SJSA1 (cell line): Measurements from ENCODE around the gene PCED1B. TPM values are rescaled to one million over a fixed set of nuclear protein-coding genes. Genes with fewer than 3 reads are reported as not detected.
A peak's percentile ranks its signal among the peaks of the same experiment; 100 is the strongest.

Source experiments
- DNase-seq, 2 experiments: peaks; one replicate each; pipeline ENCODE4 v3.0.0-alpha.2; 2015 to 2020; ENCODE audit warnings: low spot score in 2 of 2, low read depth in 1 of 2
- H3K27ac ChIP-seq: fragments of 250-450 bp; sonication (Bioruptor Pico); 2 replicates; pipeline ENCODE4 v1.5.1; 2020; ENCODE audit warnings: mild to moderate bottlenecking, moderate library complexity
- H3K27me3 ChIP-seq: fragments of 250-450 bp; sonication (Bioruptor Pico); replicated peaks from 2 replicates; pipeline ENCODE4 v1.5.1; 2020; ENCODE audit warnings: mild to moderate bottlenecking, moderate library complexity
- H3K36me3 ChIP-seq: fragments of 250-450 bp; sonication (Bioruptor Pico); 2 replicates; pipeline ENCODE4 v1.5.1; 2020; ENCODE audit warnings: mild to moderate bottlenecking
- H3K4me1 ChIP-seq: fragments of 250-450 bp; sonication (Bioruptor Pico); replicated peaks from 2 replicates; pipeline ENCODE4 v1.6.1; 2021; ENCODE audit warnings: mild to moderate bottlenecking
- H3K4me3 ChIP-seq: fragments of 250-450 bp; sonication (Bioruptor Pico); 2 replicates; pipeline ENCODE4 v1.5.1; 2020; ENCODE audit warnings: mild to moderate bottlenecking
- H3K9me3 ChIP-seq: fragments of 250-450 bp; sonication (Bioruptor Pico); replicated peaks from 2 replicates; pipeline ENCODE4 v1.5.1; 2020; ENCODE audit warnings: mild to moderate bottlenecking
- total RNA-seq: library from RNA; depleted of rRNA; stranded (reverse); fragments of >200 nt; shearing (Covaris generic); gene quantifications from 2 replicates; pipeline ENCODE4 v1.2.3, GENCODE V29; 2014

PCED1B gene
- total RNA-seq, 1 experiment from 2014 or later: 0.39 TPM

DNA sequence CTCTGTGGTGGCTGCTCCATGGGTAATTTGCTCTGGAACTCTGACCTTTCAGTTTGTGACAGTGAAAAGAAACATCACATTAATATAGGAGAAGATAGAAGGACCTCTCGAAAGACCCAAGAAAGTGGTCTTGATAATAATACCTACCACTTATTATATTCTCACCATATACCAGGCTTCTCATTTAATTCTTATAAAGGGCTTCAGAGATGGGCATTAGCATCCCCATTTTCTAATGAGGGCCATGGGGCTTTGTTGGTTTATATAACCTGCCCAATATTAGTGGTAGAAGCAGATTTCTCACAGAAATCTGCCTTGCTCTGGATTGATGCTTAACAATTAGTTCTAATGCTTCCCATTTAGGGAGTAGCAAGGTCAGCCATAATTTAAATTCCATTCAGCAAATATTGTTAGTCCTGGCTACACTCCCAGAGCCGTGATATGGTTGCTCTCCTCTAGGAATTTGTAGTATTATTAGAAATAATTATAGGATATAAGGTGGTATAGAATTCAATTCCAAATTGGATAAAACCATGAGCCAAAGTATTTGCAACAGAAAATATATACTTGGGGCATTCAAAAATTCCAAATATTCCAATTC, 7.8 kb downstream of the PCED1B start:
- Histone ChIP-seq H3K4me1 (peaks cover 66% of the 10 kb centered on the region), H3K4me3 (no peak overlapping the region), H3K9me3 (no peaks in the 10 kb centered on the region), H3K36me3 (no peaks in the 10 kb centered on the region), H3K27me3 (no peaks in the 10 kb centered on the region), H3K27ac (0 out of 2 replicates have a peak overlapping the region, but pooled peaks have one; percentile 61)
- DNase-seq: no peak

DNA sequence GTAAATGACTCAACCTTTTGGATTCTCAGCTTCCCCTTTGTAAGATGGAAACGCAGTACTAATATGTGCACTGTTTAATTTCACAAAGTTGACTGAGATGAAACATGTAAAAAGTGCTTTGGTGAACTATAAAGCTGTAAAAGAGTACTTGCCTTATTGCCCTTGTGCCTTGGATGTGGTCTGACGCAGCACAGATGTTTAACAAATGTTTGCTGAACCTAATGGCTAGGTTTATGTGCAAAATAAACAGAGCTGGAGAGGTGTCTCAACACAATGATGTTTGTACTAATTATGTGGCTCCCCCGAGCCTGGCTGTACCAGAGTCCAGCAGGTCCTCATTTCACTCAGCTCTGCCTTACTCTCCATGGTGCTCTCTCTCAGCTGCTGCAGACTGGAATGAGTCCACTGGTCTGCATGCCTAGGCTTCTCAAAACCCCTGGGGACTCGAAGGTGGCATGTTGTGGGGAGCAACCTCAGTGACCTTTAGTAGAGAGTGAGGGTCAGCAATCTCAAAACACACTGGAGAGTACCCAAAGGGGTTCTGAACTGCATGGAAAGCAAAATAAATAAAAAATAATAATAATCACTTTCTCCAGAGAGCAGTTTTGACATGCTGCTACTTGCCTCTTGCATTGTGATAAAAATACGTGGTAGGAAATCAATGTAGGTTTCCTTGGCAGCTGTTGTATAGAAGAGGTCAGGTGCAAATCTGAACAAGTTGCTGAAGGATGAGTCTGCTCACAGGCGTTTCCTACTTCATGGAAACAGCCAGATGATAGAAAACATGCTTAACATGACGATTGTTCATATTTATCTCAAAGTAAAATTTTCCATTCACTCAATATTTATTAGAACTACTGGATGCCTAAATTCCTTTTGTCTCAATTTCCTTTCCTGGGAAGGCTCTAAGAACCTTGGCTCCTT, 8.9 kb downstream of the PCED1B start:
- Histone ChIP-seq H3K4me1 (peaks cover 55% of the 10 kb centered on the region), H3K36me3 (no peaks in the 10 kb centered on the region), H3K27ac (no peak overlapping the region), H3K4me3 (no peak overlapping the region), H3K9me3 (no peaks in the 10 kb centered on the region), H3K27me3 (no peaks in the 10 kb centered on the region)
- peak in 1 of 2 experiments; percentile 14 for DNase-seq

DNA sequence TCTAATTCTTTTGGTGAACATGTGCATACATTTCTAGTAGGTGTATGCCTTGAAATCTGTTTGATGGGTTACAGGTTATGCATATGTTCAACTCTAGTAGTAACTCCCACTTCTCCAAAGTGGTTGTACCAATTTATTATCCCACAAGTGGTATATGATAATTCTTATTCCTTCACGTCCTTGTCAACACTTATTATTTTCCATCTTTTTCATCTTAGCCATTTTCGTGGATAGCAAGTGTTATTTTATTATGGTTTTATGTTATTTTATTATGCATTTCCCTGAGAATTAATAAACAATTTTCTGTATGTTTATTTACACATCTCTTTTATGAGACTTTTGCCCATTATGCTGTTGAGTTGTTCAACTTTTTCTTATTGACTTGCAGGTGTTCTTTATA, 11.6 kb downstream of the PCED1B start:
- Histone ChIP-seq H3K4me1 (peaks cover 39% of the 10 kb centered on the region), H3K36me3 (no peaks in the 10 kb centered on the region), H3K9me3 (no peaks in the 10 kb centered on the region), H3K27me3 (no peaks in the 10 kb centered on the region), H3K27ac (no peak overlapping the region), H3K4me3 (no peak overlapping the region)
- DNase-seq: no peak

DNA sequence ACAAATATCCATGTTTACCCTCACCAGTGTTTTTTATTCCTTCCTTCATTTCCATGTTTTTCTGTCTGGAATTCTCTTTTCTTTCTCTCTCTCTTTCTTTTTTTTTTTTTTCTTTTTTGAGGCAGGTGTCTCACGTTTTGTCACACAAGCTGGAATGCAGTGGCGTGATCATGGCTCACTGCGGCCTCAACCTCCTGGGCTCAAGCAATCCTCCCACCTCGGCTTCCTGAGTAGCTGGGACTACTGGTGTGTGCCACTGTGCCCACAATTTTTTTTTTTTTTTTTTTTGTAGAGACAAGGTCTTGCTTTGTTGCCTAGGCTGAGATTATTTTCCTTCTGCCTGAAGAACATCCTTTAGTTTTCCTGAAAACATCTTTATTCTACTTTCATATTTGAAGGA, 15.4 kb downstream of the PCED1B start:
- H3K36me3 ChIP-seq: no peaks in the 10 kb centered on the region
- no peak overlapping the region for H3K4me3 ChIP-seq
- H3K9me3 ChIP-seq: no peaks in the 10 kb centered on the region
- no peaks in the 10 kb centered on the region for H3K27me3 ChIP-seq
- peak; percentile 59 to 75 for DNase-seq
- peaks cover 36% of the 10 kb centered on the region for H3K4me1 ChIP-seq
- H3K27ac ChIP-seq: peak overlapping the region; percentile 65

DNA sequence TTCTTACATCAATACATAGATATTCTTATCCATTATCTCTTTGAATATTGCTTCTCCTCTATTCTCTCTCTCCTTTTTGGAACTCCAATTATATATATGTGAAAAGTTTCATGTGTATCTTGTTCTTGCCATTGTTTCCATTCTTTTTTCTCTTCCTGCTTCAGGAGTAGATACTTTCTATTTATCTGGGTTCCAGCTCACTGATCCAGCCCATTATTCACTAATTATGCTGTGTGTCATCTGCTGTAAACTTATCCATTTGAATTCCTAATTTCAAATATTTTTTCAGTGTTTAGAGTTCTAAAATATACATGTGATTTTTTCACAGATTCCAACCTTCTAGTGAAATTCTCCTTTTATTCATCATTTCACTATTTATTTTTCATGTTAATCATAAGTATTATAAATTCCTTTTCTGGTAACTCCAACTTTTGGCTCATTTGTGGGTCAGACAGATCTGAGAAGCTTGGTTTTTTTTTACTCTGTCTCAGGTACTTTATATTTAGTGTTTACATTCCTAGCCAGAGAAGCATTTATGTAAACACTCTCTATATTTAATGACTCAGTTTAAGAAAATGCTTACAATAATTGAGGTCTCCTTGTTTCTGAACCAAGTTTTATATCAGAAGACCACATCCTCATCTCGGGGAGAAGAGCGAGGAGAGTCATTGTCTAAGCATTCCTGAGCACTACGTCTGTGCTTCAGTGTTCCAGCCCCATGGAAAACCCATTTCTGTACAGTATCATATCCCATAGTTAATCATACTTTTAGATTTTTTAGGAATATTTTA, 16.2 kb downstream of the PCED1B start:
- Histone ChIP-seq H3K27me3 (no peaks in the 10 kb centered on the region), H3K9me3 (no peaks in the 10 kb centered on the region), H3K4me3 (no peak overlapping the region), H3K36me3 (no peaks in the 10 kb centered on the region), H3K4me1 (peaks cover 44% of the 10 kb centered on the region), H3K27ac (peak overlapping the region; percentile 77)
- DNase-seq: peak; percentile 74 to 90

DNA sequence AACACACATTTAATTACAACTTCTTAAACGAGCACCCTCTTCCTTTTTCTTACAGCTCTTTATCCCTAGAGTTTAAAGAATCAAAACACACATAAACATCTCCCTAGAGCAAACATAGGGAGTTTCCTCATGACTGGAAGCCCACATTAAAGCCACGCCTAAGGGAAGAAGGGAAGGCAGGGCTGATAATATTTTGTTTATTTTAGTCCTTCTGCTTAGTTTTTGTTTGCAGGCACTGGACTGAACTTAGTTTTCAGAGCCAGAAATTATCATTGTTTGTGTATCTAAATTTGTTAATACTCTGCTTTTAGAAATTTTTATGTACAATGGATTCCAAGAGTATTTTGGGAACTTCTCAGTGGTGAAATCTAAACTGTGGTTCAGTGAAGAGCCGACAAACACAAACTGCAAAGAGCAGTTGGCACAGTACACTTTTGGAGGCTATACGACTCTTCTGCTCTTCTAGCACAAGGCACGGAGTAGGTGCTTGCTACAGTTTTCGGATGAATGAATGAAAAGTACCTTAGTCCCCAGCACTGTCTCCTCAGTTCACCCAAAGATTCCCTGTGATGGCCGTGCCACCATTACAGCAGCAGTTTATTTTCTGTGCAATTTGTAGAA, 18.0 kb downstream of the PCED1B start:
- peak overlapping the region; percentile 77 for H3K27ac ChIP-seq
- peaks cover 44% of the 10 kb centered on the region for H3K4me1 ChIP-seq
- no peaks in the 10 kb centered on the region for H3K9me3 ChIP-seq
- no peak overlapping the region for H3K4me3 ChIP-seq
- H3K36me3 ChIP-seq: no peaks in the 10 kb centered on the region
- no peaks in the 10 kb centered on the region for H3K27me3 ChIP-seq
- peak; percentile 56 to 92 for DNase-seq

DNA sequence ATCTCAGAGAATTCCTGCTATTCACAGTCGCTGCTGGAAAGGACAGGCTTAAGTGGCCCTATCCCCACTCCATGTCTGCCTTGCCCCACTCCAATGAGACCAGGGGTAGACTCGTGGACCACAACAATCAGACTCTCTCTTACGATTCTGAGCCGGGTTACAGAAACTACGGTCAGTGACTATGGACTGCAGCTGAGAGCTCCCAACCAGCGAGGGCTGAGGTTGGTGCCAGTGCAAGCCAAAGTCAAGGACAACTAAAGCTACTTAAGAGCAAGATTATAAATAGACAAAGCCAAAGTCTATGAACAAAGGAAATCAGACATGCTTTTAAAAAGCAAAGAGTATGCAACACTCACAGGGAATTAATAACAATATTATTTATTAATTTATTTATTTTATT, 18.7 kb downstream of the PCED1B start:
- Histone ChIP-seq H3K9me3 (no peaks in the 10 kb centered on the region), H3K4me3 (no peak overlapping the region), H3K36me3 (no peaks in the 10 kb centered on the region), H3K4me1 (peaks cover 44% of the 10 kb centered on the region), H3K27ac (peak overlapping the region; percentile 77), H3K27me3 (no peaks in the 10 kb centered on the region)
- DNase-seq: no peak

DNA sequence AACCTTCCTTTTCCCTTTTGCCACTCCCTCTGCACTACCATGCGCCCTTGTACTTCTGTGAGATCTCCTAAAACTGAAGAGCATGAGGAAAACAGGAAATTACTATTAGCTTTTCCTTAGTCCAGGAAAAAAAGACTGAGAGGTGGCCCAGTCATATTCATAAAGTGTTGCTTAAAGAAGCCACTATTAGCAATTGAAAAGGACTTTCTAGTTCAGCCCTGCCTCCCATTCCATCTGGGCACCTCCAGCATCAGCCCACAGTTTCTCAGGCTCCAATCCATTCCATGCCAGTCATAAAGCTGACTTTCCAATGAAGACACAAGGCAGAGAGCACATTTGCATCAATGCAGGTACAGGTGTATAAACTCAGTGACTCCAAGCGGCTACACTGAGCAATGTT, 20.2 kb downstream of the PCED1B start:
- no peak overlapping the region for H3K4me3 ChIP-seq
- no peaks in the 10 kb centered on the region for H3K27me3 ChIP-seq
- no peaks in the 10 kb centered on the region for H3K36me3 ChIP-seq
- H3K9me3 ChIP-seq: no peaks in the 10 kb centered on the region
- peaks cover 42% of the 10 kb centered on the region for H3K4me1 ChIP-seq
- no peak for DNase-seq
- H3K27ac ChIP-seq: no peak overlapping the region

DNA sequence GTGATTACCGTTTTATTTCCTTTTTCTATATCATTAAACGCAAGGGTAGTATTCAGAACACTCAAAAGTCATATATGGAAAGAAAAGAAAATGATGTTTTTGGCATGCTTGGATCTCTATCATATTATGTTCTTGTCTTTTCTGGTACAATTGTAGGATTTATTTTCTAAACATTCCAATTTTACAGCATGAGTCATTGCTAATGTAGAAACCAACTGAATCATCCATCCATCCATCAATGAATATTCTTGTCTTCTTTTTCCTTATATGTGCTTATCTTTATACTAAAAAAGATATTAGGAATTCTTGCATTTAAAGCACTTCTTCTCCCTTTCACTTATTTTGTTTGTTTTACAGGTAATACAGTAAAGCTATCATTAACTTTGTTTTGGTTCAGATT, 20.7 kb downstream of the PCED1B start:
- no peaks in the 10 kb centered on the region for H3K36me3 ChIP-seq
- H3K27ac ChIP-seq: no peak overlapping the region
- H3K4me3 ChIP-seq: no peak overlapping the region
- no peaks in the 10 kb centered on the region for H3K9me3 ChIP-seq
- H3K27me3 ChIP-seq: no peaks in the 10 kb centered on the region
- H3K4me1 ChIP-seq: peaks cover 36% of the 10 kb centered on the region
- no peak for DNase-seq

DNA sequence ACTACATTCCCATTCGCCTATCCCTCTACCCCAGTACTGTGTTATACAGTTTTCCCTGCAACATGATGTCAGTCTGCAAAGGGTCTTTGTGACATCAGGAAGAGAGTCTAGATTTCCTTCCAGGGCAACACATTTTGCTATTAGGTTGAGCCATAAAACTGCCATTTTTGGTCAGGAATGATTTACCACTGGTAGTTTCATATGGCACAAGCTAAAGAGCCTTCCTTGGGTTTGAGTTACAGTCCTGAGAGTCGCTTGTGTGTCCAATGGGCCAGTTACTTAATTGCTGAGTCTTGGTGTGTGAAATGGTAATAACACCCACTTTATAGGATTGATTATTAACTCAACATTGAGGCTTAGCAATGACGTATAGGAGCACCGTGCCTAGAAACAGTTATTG, 23.0 kb downstream of the PCED1B start:
- no peak overlapping the region for H3K4me3 ChIP-seq
- H3K4me1 ChIP-seq: peaks cover 20% of the 10 kb centered on the region
- no peak for DNase-seq
- no peaks in the 10 kb centered on the region for H3K36me3 ChIP-seq
- H3K9me3 ChIP-seq: no peaks in the 10 kb centered on the region
- no peak overlapping the region for H3K27ac ChIP-seq
- H3K27me3 ChIP-seq: no peaks in the 10 kb centered on the region

DNA sequence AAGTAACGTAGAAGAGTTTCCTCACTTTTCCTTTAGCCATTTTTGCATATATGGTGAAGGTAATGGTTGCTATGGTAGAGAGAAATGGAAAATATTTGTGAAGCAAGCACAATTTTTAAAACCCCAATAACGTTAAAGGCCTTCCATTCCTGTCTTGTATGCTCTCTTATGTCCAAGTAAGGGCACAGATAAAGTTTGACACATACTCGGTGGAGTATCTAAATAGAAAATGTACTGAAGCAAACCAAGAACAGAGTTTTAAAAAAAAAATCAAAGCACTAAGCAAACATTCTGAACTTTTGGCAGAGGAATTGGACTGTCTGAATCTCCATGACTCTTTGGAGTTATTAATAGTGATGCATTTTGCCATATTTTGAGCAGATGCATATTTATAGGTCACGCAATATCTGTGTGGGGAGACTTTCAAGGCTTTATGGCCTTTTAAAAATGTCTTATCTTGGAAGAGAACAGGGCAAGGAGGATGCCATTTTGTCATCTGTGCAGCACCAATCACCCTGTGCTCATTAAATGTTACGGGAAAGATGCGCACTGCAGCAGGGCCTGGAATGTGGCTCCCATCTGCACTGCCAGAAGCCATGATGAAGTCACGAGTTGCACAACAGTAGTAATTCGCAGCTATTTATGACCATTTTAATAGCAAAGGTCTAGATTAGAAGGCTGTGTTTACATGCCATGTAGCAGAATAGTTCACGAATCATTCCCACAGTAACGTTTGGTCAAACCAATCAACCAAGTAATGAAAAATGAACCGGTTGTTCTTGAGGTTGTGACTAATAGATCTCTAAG, 23.6 kb downstream of the PCED1B start:
- Histone ChIP-seq H3K4me3 (no peak overlapping the region), H3K9me3 (no peaks in the 10 kb centered on the region), H3K27ac (no peak overlapping the region), H3K36me3 (no peaks in the 10 kb centered on the region), H3K27me3 (no peaks in the 10 kb centered on the region), H3K4me1 (peaks cover 14% of the 10 kb centered on the region)
- DNase-seq: no peak

DNA sequence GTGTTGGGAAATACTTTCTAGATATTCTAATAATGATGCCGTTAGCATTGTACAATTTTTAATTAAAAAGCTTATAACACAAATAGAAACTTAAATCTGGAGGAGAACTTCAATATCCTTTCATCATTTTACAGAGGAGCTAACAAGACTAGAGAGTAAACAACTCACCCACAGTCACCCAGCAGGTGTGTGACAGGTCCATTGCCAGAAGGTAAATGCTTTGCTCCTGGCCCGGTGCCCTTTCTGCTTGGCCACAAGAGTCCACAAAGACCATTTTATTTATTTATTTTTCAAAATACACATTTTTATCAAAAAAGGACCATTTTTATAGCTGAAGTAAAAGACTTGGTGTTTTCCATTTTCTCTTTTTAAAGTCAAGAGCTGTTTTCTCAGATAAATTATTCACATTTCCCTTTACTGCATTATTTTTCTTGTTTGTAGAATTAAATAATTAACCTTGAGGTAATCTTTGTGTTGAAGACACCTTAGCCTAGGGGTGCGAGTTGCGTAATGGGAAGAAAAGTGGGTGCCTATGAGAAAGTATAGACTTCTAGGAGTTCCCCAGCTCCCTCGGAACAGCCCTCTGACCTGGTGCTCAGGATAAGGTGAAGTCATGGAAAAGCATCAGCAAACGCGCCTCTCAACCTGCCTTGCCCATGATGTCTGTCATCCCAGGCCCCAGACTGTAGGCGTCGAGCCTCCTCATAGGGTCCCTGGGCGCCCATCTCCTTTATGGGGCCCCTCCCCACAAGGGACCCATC, 26.7 kb downstream of the PCED1B start:
- H3K27me3 ChIP-seq: no peaks in the 10 kb centered on the region
- no peak overlapping the region for H3K4me3 ChIP-seq
- 0 out of 2 replicates have a peak, but pooled peaks cover 4% of the 10 kb centered on the region for H3K36me3 ChIP-seq
- no peaks in the 10 kb centered on the region for H3K9me3 ChIP-seq
- no peaks in the 10 kb centered on the region for H3K4me1 ChIP-seq
- H3K27ac ChIP-seq: no peak overlapping the region
- no peak for DNase-seq
